Effector CD4-positive, alpha-beta T cell (primary cell): ENCODE measurements around the gene IBA57.

ENCODE experiments used
- DNase-seq: peaks from one replicate; pipeline ENCODE4 v3.0.0-alpha.2; 2020

The IBA57 gene

GRCh38 chr1:228156941-228157728 lies 8.5 kb upstream of the IBA57 start:
- DNase-seq, result no peak

- DNase-seq, result no peak
Measured at GRCh38 chr1:228157729-228158126, 7.9 kb upstream of the IBA57 start.

- DNase-seq, result no peak
Measured at GRCh38 chr1:228158151-228159007, 7.2 kb upstream of the IBA57 start.

GRCh38 chr1:228159008-228159665 lies 6.5 kb upstream of the IBA57 start:
- no peak for DNase-seq

GRCh38 chr1:228160201-228160761 lies 5.3 kb upstream of the IBA57 start:
- DNase-seq, result no peak

GRCh38 chr1:228161362-228161761 lies 4.2 kb upstream of the IBA57 start:
- no peak for DNase-seq

- no peak for DNase-seq
Measured at GRCh38 chr1:228161866-228162265, 3.7 kb upstream of the IBA57 start.

GRCh38 chr1:228162286-228163006 lies 3.2 kb upstream of the IBA57 start:
- no peak for DNase-seq

GRCh38 chr1:228163007-228163753 lies 2.4 kb upstream of the IBA57 start:
- DNase-seq, result no peak

GRCh38 chr1:228163776-228164519 lies 1.7 kb upstream of the IBA57 start:
- DNase-seq, result no peak

- no peak for DNase-seq
Measured at GRCh38 chr1:228164561-228165371, 838 bp upstream of the IBA57 start.

- peak; percentile 45 for DNase-seq
Measured at GRCh38 chr1:228166170-228166936, 749 bp downstream of the IBA57 start.

- no peak for DNase-seq
Measured at GRCh38 chr1:228168563-228169270, 3.1 kb downstream of the IBA57 start.

GRCh38 chr1:228169345-228169744 lies 3.7 kb downstream of the IBA57 start:
- DNase-seq, result no peak

GRCh38 chr1:228170666-228171065 lies 5.1 kb downstream of the IBA57 start:
- DNase-seq, result no peak

GRCh38 chr1:228171221-228171891 lies 5.8 kb downstream of the IBA57 start:
- no peak for DNase-seq

GRCh38 chr1:228172591-228173527 lies 7.3 kb downstream of the IBA57 start:
- DNase-seq, result no peak
